Tibial nerve (tissue), 3 donors: Measurements from ENCODE around the gene TMEM198.

Experiments used
- CTCF ChIP-seq, 5 experiments: fragments of 200-600 bp in 3 of 5; fragments of 450-650 bp in 2 of 5; sonication (generic) in 3 of 5; IDR thresholded peaks; one replicate each; pipeline ENCODE4 v1.5.1; 2016 to 2019; ENCODE audit warnings: antibody characterized with exemption in 5 of 5, mild to moderate bottlenecking in 3 of 5, moderate library complexity in 2 of 5
- POLR2A ChIP-seq, 2 donors: fragments of 450-650 bp; IDR thresholded peaks; one replicate each; pipeline ENCODE4 v1.6.1; 2017; ENCODE audit warnings: antibody characterized with exemption in 2 of 2, mild to moderate bottlenecking in 2 of 2, moderate library complexity in 2 of 2

DNA sequence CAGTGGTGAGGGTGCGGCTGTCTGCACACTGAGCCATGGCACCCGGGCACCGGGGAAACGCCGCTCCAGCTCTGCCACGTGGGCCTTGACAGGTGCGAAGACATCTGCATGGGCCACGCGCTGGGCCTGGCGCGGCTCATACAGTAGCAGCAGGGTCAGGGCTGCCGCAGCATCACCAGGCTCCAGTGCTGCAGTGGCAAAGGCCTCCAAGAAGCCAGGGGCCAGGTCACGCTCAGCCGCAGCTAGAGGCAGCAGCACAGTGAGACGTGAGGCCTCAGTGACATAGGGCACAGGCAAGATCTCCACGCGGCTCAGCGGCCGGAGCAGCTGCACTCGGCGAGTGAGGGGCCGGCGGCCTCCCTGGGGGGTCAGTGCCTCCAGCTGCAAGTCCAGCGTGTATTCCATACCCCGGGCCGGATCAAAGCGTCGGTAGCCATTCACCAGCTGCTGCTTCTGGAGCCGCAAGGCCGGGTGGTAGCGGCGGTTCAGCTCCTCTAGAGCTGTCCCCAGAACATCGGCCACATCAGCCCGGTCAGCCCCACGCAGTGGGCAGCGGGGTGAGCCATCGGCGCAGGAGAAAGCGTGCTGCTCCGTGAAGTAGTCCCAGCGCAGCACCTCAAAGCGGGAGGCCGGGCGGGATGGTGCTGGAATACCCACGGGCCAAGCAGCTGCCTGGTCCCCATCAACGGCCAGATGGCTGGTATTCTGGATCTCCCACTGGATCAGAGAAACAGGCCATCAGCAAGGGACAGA lies 3.7 kb upstream of the TMEM198 start:
- TF ChIP-seq POLR2A (IDR thresholded peaks at IDR 0.05) (no peak), CTCF (IDR thresholded peaks at IDR 0.05) (no peak)
